Measurements from ENCODE around the gene SH3RF3.

The SH3RF3 gene

GRCh38 chr2:109498906-109499305 is 369.9 kb downstream of the SH3RF3 start:
- Histone ChIP-seq H3K4me1 (no peaks in the 10 kb centered on the region), H3K27me3 (ENCODE audit: control insufficient read depth, insufficient read depth, low read length) (no peaks in the 10 kb centered on the region), H3K36me3 (ENCODE audit: control insufficient read depth, insufficient read depth, low read length) (no peaks in the 10 kb centered on the region), H3K4me3 (ENCODE audit: low read depth, low read length) (no peak overlapping the region), H3K79me2 (no peaks in the 10 kb centered on the region), H2AFZ (no peak overlapping the region), H3K4me2 (ENCODE audit: low read length) (no peak overlapping the region), H3K9ac (no peak overlapping the region), H3K9me3 (ENCODE audit: control insufficient read depth, low read length) (no peaks in the 10 kb centered on the region), H3K27ac (no peak overlapping the region)
- no peak for TF ChIP-seq CTCF (IDR thresholded peaks at IDR 0.05)

- no peaks in the 10 kb centered on the region for H3K79me2 ChIP-seq
- no peaks in the 10 kb centered on the region for H3K9me3 ChIP-seq (ENCODE audit: control insufficient read depth, low read length)
- no peak overlapping the region for H3K9ac ChIP-seq
- H3K27ac ChIP-seq = no peak overlapping the region
- no peak overlapping the region for H3K4me3 ChIP-seq (ENCODE audit: low read depth, low read length)
- no peaks in the 10 kb centered on the region for H3K4me1 ChIP-seq
- no peaks in the 10 kb centered on the region for H3K36me3 ChIP-seq (ENCODE audit: control insufficient read depth, insufficient read depth, low read length)
- no peaks in the 10 kb centered on the region for H3K27me3 ChIP-seq (ENCODE audit: control insufficient read depth, insufficient read depth, low read length)
- H2AFZ ChIP-seq = no peak overlapping the region
- no peak overlapping the region for H3K4me2 ChIP-seq (ENCODE audit: low read length)
- no peak for TF ChIP-seq CTCF (IDR thresholded peaks at IDR 0.05)
These were observed 370.6 kb downstream of the SH3RF3 start for GRCh38 chr2:109499566-109499965.

- Histone ChIP-seq H3K4me3 (ENCODE audit: low read depth, low read length) (no peak overlapping the region), H2AFZ (no peak overlapping the region), H3K27ac (no peak overlapping the region), H3K9ac (no peak overlapping the region), H3K4me2 (ENCODE audit: low read length) (no peak overlapping the region), H3K9me3 (ENCODE audit: control insufficient read depth, low read length) (no peaks in the 10 kb centered on the region), H3K36me3 (ENCODE audit: control insufficient read depth, insufficient read depth, low read length) (no peaks in the 10 kb centered on the region), H3K4me1 (no peaks in the 10 kb centered on the region), H3K79me2 (no peaks in the 10 kb centered on the region), H3K27me3 (ENCODE audit: control insufficient read depth, insufficient read depth, low read length) (no peaks in the 10 kb centered on the region)
- no peak for TF ChIP-seq CTCF (IDR thresholded peaks at IDR 0.05)
These were observed 371.9 kb downstream of the SH3RF3 start for GRCh38 chr2:109500910-109501309.

- Histone ChIP-seq H3K4me2 (ENCODE audit: low read length) (no peak overlapping the region), H3K4me3 (ENCODE audit: low read depth, low read length) (no peak overlapping the region), H3K4me1 (no peaks in the 10 kb centered on the region), H3K27ac (no peak overlapping the region), H3K9ac (no peak overlapping the region), H3K36me3 (ENCODE audit: control insufficient read depth, insufficient read depth, low read length) (no peaks in the 10 kb centered on the region), H3K79me2 (no peaks in the 10 kb centered on the region), H3K27me3 (ENCODE audit: control insufficient read depth, insufficient read depth, low read length) (no peaks in the 10 kb centered on the region), H2AFZ (no peak overlapping the region), H3K9me3 (ENCODE audit: control insufficient read depth, low read length) (no peaks in the 10 kb centered on the region)
- no peak for TF ChIP-seq CTCF (IDR thresholded peaks at IDR 0.05)
These were observed 372.5 kb downstream of the SH3RF3 start for GRCh38 chr2:109501461-109501860.

- no peak for TF ChIP-seq CTCF (IDR thresholded peaks at IDR 0.05)
- Histone ChIP-seq H3K27me3 (ENCODE audit: control insufficient read depth, insufficient read depth, low read length) (no peaks in the 10 kb centered on the region), H3K79me2 (no peaks in the 10 kb centered on the region), H2AFZ (no peak overlapping the region), H3K4me3 (ENCODE audit: low read depth, low read length) (no peak overlapping the region), H3K27ac (no peak overlapping the region), H3K4me2 (ENCODE audit: low read length) (no peak overlapping the region), H3K9me3 (ENCODE audit: control insufficient read depth, low read length) (no peaks in the 10 kb centered on the region), H3K36me3 (ENCODE audit: control insufficient read depth, insufficient read depth, low read length) (no peaks in the 10 kb centered on the region), H3K9ac (no peak overlapping the region), H3K4me1 (no peaks in the 10 kb centered on the region)
These were observed 374.2 kb downstream of the SH3RF3 start for GRCh38 chr2:109503191-109503590.
